K562 (cell line): Measurements from ENCODE around the gene TMEM187. TPM values are rescaled to one million over a fixed set of nuclear protein-coding genes. Genes with fewer than 3 reads are reported as not detected.

ENCODE experiments used
- DACH1 ChIP-seq: fragments of 450-650 bp; IDR thresholded peaks from 2 replicates; pipeline ENCODE4 v1.6.1; 2018; ENCODE audit not compliant: partially characterized antibody
- ERF ChIP-seq: fragments of 450-650 bp; formaldehyde crosslinking; IDR thresholded peaks from 2 replicates; pipeline ENCODE4 v1.4.0; 2020; ENCODE audit warnings: mild to moderate bottlenecking, mixed read lengths
- ESRRA ChIP-seq: fragments of 450-650 bp; IDR thresholded peaks from 2 replicates; pipeline ENCODE4 v1.6.1; 2014; ENCODE audit warnings: low read depth, mild to moderate bottlenecking, moderate library complexity, borderline replicate concordance
- FUS ChIP-seq: fragments of 200-400 bp; formaldehyde crosslinking; optimal IDR thresholded peaks from 2 replicates; pipeline ENCODE3; 2017; ENCODE audit warnings: low read depth, low read length
- HDAC1 ChIP-seq, 2 experiments: fragments of 450-650 bp; IDR thresholded peaks; 2 replicates each; pipeline ENCODE4 v1.6.1; 2016 to 2017; ENCODE audit warnings: inconsistent platforms in 1 of 2, mild to moderate bottlenecking in 1 of 2, moderate library complexity in 1 of 2
- KHSRP ChIP-seq: fragments of 450-650 bp; IDR thresholded peaks from 2 replicates; pipeline ENCODE4 v1.6.1; 2017
- NFRKB ChIP-seq: fragments of 450-650 bp; IDR thresholded peaks from 2 replicates; pipeline ENCODE4 v1.6.1; 2016; ENCODE audit warnings: low read depth
- PCBP1 ChIP-seq: fragments of 200-400 bp; formaldehyde crosslinking; IDR thresholded peaks from 2 replicates; pipeline ENCODE4 v1.6.1; 2018; ENCODE audit warnings: mild to moderate bottlenecking, low read depth, low read length; ENCODE audit not compliant: poor library complexity, severe bottlenecking
- POLR2B ChIP-seq: fragments of 450-650 bp; IDR thresholded peaks from 2 replicates; pipeline ENCODE4 v1.6.1; 2018; ENCODE audit warnings: low read depth; ENCODE audit not compliant: partially characterized antibody
- POLR2G ChIP-seq: fragments of 200-400 bp; formaldehyde crosslinking; IDR thresholded peaks from 2 replicates; pipeline ENCODE4 v1.6.1; 2017; ENCODE audit warnings: low read depth, mild to moderate bottlenecking, antibody characterized with exemption, low read length, moderate library complexity
- RBM22 ChIP-seq: fragments of 200-400 bp; formaldehyde crosslinking; IDR thresholded peaks from 2 replicates; pipeline ENCODE4 v1.6.1; 2018; ENCODE audit warnings: low read length, low read depth; ENCODE audit not compliant: poor library complexity, severe bottlenecking
- SIN3A ChIP-seq, 2 experiments: fragments of 150-350 bp in 1 of 2; IDR thresholded peaks; 2 replicates each; pipeline ENCODE4 v1.6.1; 2011 to 2016; ENCODE audit warnings: borderline replicate concordance in 2 of 2, low read depth in 2 of 2, low read length in 2 of 2, mild to moderate bottlenecking in 2 of 2, moderate library complexity in 2 of 2; ENCODE audit not compliant: control insufficient read depth in 1 of 2
- SIRT6 ChIP-seq: IDR thresholded peaks from one replicate; pipeline ENCODE4 v1.6.1; 2012; ENCODE audit warnings: low read depth, mild to moderate bottlenecking, control low read depth, inconsistent platforms, low read length, moderate library complexity
- SP1 ChIP-seq: sonication (generic); formaldehyde crosslinking; IDR thresholded peaks from 2 replicates; pipeline ENCODE4 v1.8.1; 2022; ENCODE audit warnings: mild to moderate bottlenecking, missing genetic modification reagents
- TAF9B ChIP-seq: fragments of 450-650 bp; IDR thresholded peaks from 2 replicates; pipeline ENCODE4 v1.6.1; 2018; ENCODE audit warnings: mild to moderate bottlenecking; ENCODE audit not compliant: partially characterized antibody
- polyA plus RNA-seq, 8 experiments: library from polyadenylated mRNA; depleted of rRNA in 4 of 8; stranded (reverse) in 5 of 8; unstranded in 3 of 8; fragments of >200 nt; fragmentation: Nextera tagmentation in 2 of 8; fragmentation: Illumina TruSeq in 1 of 8; extraction: Ambion mirVana in 2 of 8; extraction: Trizol in 1 of 8; gene quantifications; 2 replicates each; pipeline versions ENCODE4 v1.2.1 to v1.2.3, GENCODE V29; 2011 to 2014; ENCODE audit warnings: inconsistent platforms in 1 of 8, missing spikeins in 1 of 8
- total RNA-seq, 7 experiments: library from RNA; depleted of rRNA in 6 of 7; stranded (reverse); fragments of >200 nt in 6 of 7; fragmentation: Illumina TruSeq in 2 of 7; extraction: Trizol in 2 of 7; gene quantifications; 2 replicates each; pipeline versions ENCODE4 v1.2.1 to v1.2.3, GENCODE V29; 2011 to 2021; ENCODE audit warnings: low replicate concordance in 1 of 7
- TF ChIP-seq, protein P1 (sequence below), 3 experiments: fragments of 200-800 bp in 1 of 3; sonication (Bioruptor generic) in 1 of 3; sonication (generic) in 1 of 3; formaldehyde crosslinking in 1 of 3; IDR thresholded peaks; 2 replicates each; pipeline versions ENCODE4 v1.6.1 to v1.8.0; 2016 to 2022; ENCODE audit warnings: mild to moderate bottlenecking in 2 of 3, missing compliant biosample characterization in 2 of 3, missing genetic modification characterization in 2 of 3, missing genetic modification reagents in 1 of 3
- TF ChIP-seq, protein P2 (sequence below): fragments of 250-450 bp; sonication (Bioruptor Pico); IDR thresholded peaks from 2 replicates; pipeline ENCODE4 v1.5.0; 2021; ENCODE audit warnings: mild to moderate bottlenecking, borderline replicate concordance
- TF ChIP-seq, protein P3 (sequence below), 2 experiments: fragments of 250-450 bp in 1 of 2; fragments of 450-650 bp in 1 of 2; sonication (Bioruptor Pico) in 1 of 2; IDR thresholded peaks; 2 replicates each; pipeline versions ENCODE4 v1.6.1 to v1.8.0; 2016 to 2021; ENCODE audit warnings: mild to moderate bottlenecking in 2 of 2, moderate library complexity in 2 of 2, missing compliant biosample characterization in 1 of 2, missing genetic modification characterization in 1 of 2
- TF ChIP-seq, protein P4 (sequence below): fragments of 200-800 bp; sonication (Bioruptor generic); IDR thresholded peaks from 2 replicates; pipeline ENCODE4 v1.6.1; 2017; ENCODE audit warnings: missing genetic modification characterization, missing compliant biosample characterization

The TMEM187 gene
- total and polyA plus RNA-seq, 9 of the 15 experiments (the other 6 are each of a cell fraction or from before 2014, with no cell fraction given): 0.13 to 6.4 (median 1.6) TPM

DNA sequence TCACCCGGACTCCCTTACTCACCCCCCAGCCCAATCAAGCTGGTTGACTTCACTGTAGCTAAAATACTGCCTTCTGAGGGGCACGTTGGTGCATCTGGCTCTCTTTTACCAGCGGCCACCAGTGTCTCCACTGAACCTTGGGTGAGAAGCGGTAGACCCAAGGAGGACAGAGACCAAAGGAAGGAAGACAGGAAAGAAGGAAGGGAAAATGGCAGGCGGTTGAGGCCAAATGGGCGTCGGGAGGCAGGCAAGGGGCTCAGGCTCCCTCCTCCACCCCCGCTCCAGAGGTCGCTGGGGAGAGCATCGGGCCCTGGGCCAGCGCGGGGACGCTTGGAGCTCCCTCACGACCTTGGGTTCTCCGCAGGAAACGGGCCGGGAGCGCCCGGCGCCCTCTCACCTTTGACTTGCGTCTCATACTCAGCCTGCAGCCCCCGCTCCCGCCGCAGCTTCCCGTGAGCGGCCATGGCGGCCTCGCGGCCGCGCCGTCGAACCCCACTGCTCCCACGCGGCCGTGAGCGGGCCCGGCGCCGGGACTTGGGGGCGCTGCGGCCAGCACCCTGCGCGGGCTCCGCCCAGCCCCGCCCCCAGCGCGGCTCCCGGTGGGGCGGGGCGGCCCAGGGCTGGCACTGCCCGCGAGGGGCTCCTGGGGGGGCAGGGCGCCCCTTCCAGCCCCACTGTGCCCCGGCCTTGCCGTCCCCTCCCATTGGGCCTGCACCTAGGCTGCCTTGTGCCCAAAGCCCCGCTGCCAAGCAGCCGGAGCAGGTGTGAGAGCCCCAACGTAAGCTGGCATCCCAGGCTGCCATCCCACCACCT, 46.6 kb upstream of the TMEM187 start, which contains the start of gene ARHGAP4 (continued):
- TF ChIP-seq, protein P1, sequence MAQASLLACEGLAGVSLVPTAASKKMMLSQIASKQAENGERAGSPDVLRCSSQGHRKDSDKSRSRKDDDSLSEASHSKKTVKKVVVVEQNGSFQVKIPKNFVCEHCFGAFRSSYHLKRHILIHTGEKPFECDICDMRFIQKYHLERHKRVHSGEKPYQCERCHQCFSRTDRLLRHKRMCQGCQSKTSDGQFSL (CRISPR knock-in tag; IDR thresholded peaks at IDR 0.05): 0 out of 2 replicates have a peak, but pooled peaks have one; percentile 11
- TF ChIP-seq, protein P1 (tag; IDR thresholded peaks at IDR 0.05): no peak
- TF ChIP-seq ERF (CRISPR knock-in tag) (peak; percentile 91; the same call in 1 of the 2 replicates), HDAC1 (IDR thresholded peaks at IDR 0.05) (no peak), SP1 (CRISPR knock-in tag) (no peak; the same call in 1 of the 2 replicates), KHSRP (no peak), SIN3A (IDR thresholded peaks at IDR 0.05; ENCODE audit: borderline replicate concordance in 2 of 2, control insufficient read depth in 1 of 2, low read depth in 2 of 2, low read length in 2 of 2) (peak in 1 of 2 experiments; percentile 69; a peak in 2 of 4 replicates), SIRT6 (no peak), PCBP1 (peak; percentile 56), TAF9B (peak; percentile 24), NFRKB (peak; percentile 56; the same call in 1 of the 2 replicates), POLR2G (peak; percentile 92), DACH1 (no peak), ESRRA (0 out of 2 replicates have a peak, but pooled peaks have one; percentile 39), RBM22 (peak; percentile 80), FUS (peak; percentile 97), POLR2B (peak; percentile 63)
- TF ChIP-seq, protein P2, sequence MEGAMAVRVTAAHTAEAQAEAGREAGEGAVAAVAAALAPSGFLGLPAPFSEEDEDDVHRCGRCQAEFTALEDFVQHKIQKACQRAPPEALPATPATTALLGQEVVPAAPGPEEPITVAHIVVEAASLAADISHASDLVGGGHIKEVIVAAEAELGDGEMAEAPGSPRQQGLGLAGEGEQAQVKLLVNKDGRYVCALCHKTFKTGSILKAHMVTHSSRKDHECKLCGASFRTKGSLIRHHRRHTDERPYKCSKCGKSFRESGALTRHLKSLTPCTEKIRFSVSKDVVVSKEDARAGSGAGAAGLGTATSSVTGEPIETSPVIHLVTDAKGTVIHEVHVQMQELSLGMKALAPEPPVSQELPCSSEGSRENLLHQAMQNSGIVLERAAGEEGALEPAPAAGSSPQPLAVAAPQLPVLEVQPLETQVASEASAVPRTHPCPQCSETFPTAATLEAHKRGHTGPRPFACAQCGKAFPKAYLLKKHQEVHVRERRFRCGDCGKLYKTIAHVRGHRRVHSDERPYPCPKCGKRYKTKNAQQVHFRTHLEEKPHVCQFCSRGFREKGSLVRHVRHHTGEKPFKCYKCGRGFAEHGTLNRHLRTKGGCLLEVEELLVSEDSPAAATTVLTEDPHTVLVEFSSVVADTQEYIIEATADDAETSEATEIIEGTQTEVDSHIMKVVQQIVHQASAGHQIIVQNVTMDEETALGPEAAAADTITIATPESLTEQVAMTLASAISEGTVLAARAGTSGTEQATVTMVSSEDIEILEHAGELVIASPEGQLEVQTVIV (CRISPR knock-in tag): no peak
- TF ChIP-seq, protein P3, sequence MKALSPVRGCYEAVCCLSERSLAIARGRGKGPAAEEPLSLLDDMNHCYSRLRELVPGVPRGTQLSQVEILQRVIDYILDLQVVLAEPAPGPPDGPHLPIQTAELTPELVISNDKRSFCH (CRISPR knock-in tag; IDR thresholded peaks at IDR 0.05): no peak
- TF ChIP-seq, protein P3 (tag; IDR thresholded peaks at IDR 0.05): 0 out of 2 replicates have a peak, but pooled peaks have one; percentile 38
- TF ChIP-seq, protein P4, sequence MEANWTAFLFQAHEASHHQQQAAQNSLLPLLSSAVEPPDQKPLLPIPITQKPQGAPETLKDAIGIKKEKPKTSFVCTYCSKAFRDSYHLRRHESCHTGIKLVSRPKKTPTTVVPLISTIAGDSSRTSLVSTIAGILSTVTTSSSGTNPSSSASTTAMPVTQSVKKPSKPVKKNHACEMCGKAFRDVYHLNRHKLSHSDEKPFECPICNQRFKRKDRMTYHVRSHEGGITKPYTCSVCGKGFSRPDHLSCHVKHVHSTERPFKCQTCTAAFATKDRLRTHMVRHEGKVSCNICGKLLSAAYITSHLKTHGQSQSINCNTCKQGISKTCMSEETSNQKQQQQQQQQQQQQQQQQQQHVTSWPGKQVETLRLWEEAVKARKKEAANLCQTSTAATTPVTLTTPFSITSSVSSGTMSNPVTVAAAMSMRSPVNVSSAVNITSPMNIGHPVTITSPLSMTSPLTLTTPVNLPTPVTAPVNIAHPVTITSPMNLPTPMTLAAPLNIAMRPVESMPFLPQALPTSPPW (CRISPR knock-in tag): peak; percentile 50
